GM19372 (cell line): ENCODE data around the gene TFF3.

Source experiments
- ATAC-seq: cut with Tn5 transposase; IDR thresholded peaks from one replicate; pipeline ENCODE4 v1.9.1; 2021; ENCODE audit warnings: mild to moderate bottlenecking, low read depth, moderate library complexity; ENCODE audit not compliant: unreplicated experiment

The TFF3 gene

GRCh38 chr21:42347601-42348327 is 32.6 kb upstream of the TFF3 start:
- no peak for ATAC-seq

GRCh38 chr21:42346866-42347600 is 31.8 kb upstream of the TFF3 start:
- ATAC-seq = no peak

- ATAC-seq = no peak
Measured at GRCh38 chr21:42346441-42346840, 31.2 kb upstream of the TFF3 start.

GRCh38 chr21:42344631-42345030 is 29.4 kb upstream of the TFF3 start:
- no peak for ATAC-seq

- no peak for ATAC-seq
Measured at GRCh38 chr21:42343963-42344510, 28.8 kb upstream of the TFF3 start.

- ATAC-seq = no peak
Measured at GRCh38 chr21:42343556-42343955, 28.3 kb upstream of the TFF3 start.

- no peak for ATAC-seq
Measured at GRCh38 chr21:42343101-42343500, 27.9 kb upstream of the TFF3 start.

- ATAC-seq = no peak
Measured at GRCh38 chr21:42341776-42342542, 26.8 kb upstream of the TFF3 start.

- no peak for ATAC-seq
Measured at GRCh38 chr21:42340187-42341050, 25.2 kb upstream of the TFF3 start.

GRCh38 chr21:42338729-42339715 is 23.8 kb upstream of the TFF3 start:
- ATAC-seq = no peak

GRCh38 chr21:42337830-42338728 is 22.9 kb upstream of the TFF3 start:
- no peak for ATAC-seq

GRCh38 chr21:42337276-42337675 is 22.1 kb upstream of the TFF3 start:
- ATAC-seq = no peak

- ATAC-seq = no peak
Measured at GRCh38 chr21:42336054-42336453, 20.8 kb upstream of the TFF3 start.

GRCh38 chr21:42332557-42333317 is 17.5 kb upstream of the TFF3 start:
- no peak for ATAC-seq

GRCh38 chr21:42331660-42332059 is 16.5 kb upstream of the TFF3 start:
- no peak for ATAC-seq

GRCh38 chr21:42330380-42331371 is 15.5 kb upstream of the TFF3 start:
- ATAC-seq = no peak
